ENCODE measurements around the gene SPAG5. TPM values are rescaled to one million over a fixed set of nuclear protein-coding genes. Genes with fewer than 3 reads are reported as not detected.
A peak's percentile ranks its signal among the peaks of the same experiment; 100 is the strongest.

Gene SPAG5
- total RNA-seq, 4 donors from 2014 or later: 40.3 to 67.7 (median 49.6) TPM

DNA sequence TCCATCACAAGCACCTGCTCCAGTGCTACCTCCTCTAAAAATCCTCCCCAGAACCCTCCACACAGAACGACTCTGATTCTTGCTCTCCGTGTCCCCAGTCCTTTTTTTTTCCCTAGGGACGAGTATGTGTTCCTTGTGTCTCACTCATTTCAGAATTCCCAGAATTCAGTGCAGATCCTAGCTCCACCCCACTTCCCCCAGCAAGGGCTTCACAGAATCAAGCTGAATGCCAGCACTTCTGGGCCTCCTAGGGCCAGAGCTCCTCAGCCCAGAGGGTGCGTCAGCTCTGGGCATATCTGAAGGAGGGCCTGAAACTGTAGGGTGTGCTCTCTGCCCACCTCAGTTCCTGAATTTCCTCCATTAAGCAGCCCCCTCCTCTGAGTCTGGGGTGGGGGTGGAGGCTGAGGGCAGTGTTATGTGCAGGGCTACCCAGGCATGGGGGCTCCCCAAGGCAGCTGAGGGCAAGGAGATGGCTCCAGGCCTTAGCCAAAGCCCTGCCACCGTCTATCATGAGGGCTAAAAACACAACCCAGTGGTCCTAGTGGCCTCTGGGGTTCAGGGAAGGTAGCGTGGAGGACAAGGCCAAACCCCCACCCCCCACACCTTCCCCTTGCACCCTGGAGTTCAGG is 52.9 kb downstream of the SPAG5 start:
- Histone ChIP-seq H3K27me3 (no peaks in the 10 kb centered on the region), H3K36me3 (peaks cover 0 to 7% (median 0%) of the 10 kb centered on the region in 3 donors), H3K4me1 (peaks cover 0 to 19% (median 12%) of the 10 kb centered on the region in 4 donors), H3K27ac (no peak overlapping the region), H3K9me3 (no peaks in the 10 kb centered on the region), H3K4me3 (no peak overlapping the region)
- peak in 1 of 3 donors; percentile 35 for DNase-seq
- TF ChIP-seq, protein P1, sequence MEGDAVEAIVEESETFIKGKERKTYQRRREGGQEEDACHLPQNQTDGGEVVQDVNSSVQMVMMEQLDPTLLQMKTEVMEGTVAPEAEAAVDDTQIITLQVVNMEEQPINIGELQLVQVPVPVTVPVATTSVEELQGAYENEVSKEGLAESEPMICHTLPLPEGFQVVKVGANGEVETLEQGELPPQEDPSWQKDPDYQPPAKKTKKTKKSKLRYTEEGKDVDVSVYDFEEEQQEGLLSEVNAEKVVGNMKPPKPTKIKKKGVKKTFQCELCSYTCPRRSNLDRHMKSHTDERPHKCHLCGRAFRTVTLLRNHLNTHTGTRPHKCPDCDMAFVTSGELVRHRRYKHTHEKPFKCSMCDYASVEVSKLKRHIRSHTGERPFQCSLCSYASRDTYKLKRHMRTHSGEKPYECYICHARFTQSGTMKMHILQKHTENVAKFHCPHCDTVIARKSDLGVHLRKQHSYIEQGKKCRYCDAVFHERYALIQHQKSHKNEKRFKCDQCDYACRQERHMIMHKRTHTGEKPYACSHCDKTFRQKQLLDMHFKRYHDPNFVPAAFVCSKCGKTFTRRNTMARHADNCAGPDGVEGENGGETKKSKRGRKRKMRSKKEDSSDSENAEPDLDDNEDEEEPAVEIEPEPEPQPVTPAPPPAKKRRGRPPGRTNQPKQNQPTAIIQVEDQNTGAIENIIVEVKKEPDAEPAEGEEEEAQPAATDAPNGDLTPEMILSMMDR (IDR thresholded peaks at IDR 0.05): no peak
- no peak for TF ChIP-seq POLR2A (IDR thresholded peaks at IDR 0.05)

DNA sequence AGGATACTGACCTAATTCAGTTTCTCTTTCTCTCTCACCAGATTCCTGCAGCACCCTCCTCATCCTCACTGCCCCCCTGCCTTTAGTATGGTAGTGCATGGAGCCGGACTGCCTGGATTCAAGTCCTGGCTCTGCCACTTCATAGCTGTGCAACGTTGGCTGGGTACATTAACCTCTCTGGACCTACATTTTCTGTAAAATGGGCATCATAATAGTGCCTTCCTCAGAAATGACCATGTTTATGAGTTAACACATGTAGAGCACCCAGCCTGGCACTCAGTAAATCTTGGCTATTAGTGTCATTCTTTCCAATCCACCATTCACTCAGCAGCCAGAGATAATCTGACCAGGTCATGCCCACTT is 53.7 kb downstream of the SPAG5 start:
- H3K9me3 ChIP-seq: no peaks in the 10 kb centered on the region
- no peak for DNase-seq
- H3K27me3 ChIP-seq: no peaks in the 10 kb centered on the region
- H3K4me1 ChIP-seq: peaks cover 0 to 17% (median 11%) of the 10 kb centered on the region in 4 donors
- peaks cover 0 to 7% (median 0%) of the 10 kb centered on the region in 3 donors for H3K36me3 ChIP-seq
- no peak overlapping the region for H3K4me3 ChIP-seq
- TF ChIP-seq, protein P1 (IDR thresholded peaks at IDR 0.05): no peak
- TF ChIP-seq POLR2A (IDR thresholded peaks at IDR 0.05): no peak
- no peak overlapping the region for H3K27ac ChIP-seq

DNA sequence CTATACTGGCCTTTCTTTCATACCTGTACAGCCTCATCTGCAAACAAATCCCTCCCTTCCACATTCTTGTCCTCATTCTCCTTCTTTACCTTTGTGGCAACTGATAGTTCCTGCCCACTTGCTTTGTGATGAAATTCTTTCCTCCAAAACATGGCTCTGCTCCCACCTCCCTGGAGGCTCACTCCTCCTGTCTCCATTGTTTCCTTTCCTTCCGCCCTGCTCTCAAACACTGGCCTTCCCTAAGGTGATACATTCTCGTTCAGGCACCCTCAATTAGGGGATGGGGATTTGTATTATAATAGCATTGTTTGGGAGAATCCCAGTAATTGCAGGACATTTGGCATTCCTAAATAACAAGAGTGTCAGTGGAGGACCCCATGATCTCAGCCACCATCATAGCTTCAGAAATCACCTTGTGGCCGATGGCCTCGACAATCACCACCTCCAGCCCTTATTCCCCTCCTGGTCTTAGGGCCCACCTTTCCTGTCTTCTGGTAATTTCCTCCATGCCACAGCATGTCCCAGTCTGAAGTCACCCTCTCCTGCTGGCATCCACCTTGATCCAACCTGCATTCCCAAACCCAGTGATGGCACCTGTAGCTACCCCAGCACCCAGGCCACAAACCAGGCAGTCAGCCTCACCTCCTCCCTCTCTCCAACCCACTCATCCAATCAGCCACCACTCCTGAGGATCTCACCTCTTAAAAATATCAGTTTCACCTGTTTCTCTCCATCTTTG is 54.3 kb downstream of the SPAG5 start:
- peak in 1 of 3 donors; percentile 8 for DNase-seq
- peaks cover 0 to 7% (median 0%) of the 10 kb centered on the region in 3 donors for H3K36me3 ChIP-seq

DNA sequence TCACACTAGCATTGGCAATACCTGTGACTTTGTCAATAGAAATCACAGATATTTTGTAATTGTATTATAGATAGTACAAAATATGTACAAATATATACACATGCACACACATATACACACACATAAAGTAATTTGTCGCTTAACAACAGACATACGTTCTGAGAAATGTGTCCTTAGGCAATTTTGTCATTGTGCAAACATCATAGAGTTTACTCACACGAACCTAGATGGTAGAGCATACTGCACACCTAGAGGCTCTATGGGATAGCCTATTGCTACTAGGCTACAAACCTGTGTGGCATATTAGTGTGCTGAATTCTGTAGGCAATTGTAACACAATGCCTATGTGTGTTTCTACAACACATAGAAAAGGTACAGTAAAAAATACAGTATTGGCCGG is 57.4 kb downstream of the SPAG5 start:
- Histone ChIP-seq H3K9me3 (no peaks in the 10 kb centered on the region), H3K36me3 (no peaks in the 10 kb centered on the region), H3K4me1 (no peaks in the 10 kb centered on the region), H3K4me3 (no peak overlapping the region), H3K27ac (no peak overlapping the region), H3K27me3 (no peaks in the 10 kb centered on the region)
- TF ChIP-seq POLR2A (IDR thresholded peaks at IDR 0.05): no peak
- TF ChIP-seq, protein P1 (IDR thresholded peaks at IDR 0.05): no peak
- DNase-seq: no peak

More for the DNA sequence above, 54.3 kb downstream of the SPAG5 start:
- Histone ChIP-seq H3K4me1 (peaks cover 0 to 13% (median 6%) of the 10 kb centered on the region in 4 donors), H3K9me3 (no peaks in the 10 kb centered on the region), H3K4me3 (no peak overlapping the region), H3K27ac (no peak overlapping the region), H3K27me3 (no peaks in the 10 kb centered on the region)
- TF ChIP-seq, protein P1 (IDR thresholded peaks at IDR 0.05): no peak
- TF ChIP-seq POLR2A (IDR thresholded peaks at IDR 0.05): no peak

DNA sequence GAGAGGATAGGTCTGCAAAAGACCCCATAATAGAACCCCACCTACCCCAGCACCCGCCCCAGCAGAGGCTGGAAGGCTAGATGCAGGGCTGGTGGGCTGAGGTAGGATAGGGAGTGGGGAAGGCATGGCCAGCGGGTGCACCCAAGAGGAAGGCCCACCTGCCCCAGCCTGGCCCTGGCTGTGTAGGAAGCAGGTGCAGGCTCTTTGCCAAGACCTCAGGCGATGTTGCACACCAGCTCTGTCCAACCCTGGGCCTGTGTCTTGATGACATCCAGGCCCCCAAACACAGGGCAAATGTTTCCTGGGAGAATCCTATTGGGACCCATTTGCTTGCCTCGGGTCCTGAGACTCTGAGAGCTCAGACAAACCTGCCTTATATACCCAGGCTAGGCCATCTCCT is 58.6 kb downstream of the SPAG5 start:
- no peaks in the 10 kb centered on the region for H3K4me1 ChIP-seq
- no peaks in the 10 kb centered on the region for H3K27me3 ChIP-seq
- TF ChIP-seq POLR2A (IDR thresholded peaks at IDR 0.05): no peak
- TF ChIP-seq, protein P1 (IDR thresholded peaks at IDR 0.05): no peak
- DNase-seq: peak in 1 of 3 donors; percentile 28
- no peaks in the 10 kb centered on the region for H3K36me3 ChIP-seq
- no peak overlapping the region for H3K27ac ChIP-seq
- H3K9me3 ChIP-seq: no peaks in the 10 kb centered on the region
- H3K4me3 ChIP-seq: no peak overlapping the region
